HG03354 (cell line): ENCODE data around the gene KCNS1.

ENCODE experiments used
- ATAC-seq: cut with Tn5 transposase; IDR thresholded peaks from one replicate; pipeline ENCODE4 v1.9.1; 2021; ENCODE audit warnings: mild to moderate bottlenecking; ENCODE audit not compliant: unreplicated experiment, poor library complexity, severe bottlenecking

KCNS1 gene

DNA sequence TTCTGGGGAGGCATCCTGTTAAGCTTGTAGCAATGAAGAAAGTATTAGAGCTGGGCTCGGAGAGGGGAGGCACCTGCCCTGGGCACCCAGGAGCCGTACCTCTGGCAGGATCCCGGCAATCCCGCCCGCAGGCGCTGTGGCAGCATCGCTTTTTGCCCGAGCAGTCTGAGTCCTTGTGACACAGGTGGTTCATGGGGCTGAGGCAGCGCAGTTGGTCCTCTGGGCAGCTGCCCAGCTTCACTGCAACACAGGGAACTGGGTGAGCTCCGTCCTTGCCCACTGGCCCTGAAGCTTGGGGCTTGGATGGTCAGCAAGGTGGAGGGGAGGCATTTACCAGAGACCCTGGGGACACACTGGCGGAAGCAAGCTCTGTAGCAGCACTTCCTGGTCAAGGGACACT is 9.4 kb upstream of the KCNS1 start:
- no peak for ATAC-seq

DNA sequence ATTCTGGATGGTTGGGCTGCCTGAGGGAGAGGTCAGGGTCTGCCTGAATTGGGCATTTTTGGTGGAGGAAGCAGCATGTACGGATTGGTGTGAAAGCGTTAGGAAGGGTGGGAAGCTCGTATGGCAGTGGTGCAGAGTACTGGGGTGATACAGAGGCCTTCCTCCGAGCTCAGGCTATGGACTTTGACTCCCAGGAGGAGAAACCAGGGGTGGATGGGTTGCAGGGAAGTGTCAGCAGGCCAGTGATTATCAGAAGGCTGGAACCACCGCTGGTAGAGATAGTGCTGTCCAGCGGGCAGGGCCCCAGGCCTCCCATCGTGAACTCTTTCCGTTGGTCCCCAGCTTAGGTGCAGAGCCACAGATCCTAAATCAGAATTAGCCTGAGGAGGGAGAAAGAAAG is 8.7 kb upstream of the KCNS1 start:
- no peak for ATAC-seq

DNA sequence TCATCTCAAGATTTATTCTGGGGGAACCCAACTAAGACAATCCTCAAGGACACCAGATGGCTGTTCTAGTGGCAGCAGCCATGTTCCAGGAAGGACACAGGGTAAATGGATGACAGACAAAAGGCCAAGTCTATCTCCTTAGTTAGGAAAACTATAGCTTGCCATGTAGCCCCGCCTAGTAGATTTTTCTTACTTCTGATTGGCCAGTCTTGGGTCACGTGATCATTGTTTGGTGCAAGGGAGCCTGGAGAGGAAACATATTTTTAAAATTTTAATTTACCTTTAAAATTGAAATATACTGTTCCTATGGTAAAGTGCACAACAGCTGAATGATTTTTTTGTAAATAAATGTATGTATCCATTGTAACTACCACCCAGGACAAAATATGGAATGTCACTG is 4.4 kb upstream of the KCNS1 start:
- ATAC-seq = no peak

DNA sequence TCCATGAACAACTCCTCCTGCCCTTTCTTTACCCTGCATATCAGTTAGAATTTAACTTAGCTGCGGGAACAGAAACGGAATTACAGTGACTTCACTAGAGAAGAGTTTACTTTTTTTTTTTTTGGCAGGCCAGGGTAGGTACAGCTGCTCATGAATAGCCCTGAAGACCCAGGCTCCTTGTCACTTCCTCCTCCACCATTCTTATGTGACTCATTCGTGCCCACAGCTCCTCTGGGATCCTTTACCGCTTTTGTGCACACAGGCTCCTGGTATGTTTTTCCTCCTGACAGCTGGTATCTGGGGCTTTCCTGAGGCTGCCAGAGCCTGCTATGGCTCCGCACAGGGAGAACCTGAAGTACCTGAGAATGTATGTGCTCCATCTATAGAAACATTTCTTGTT is 3.9 kb upstream of the KCNS1 start:
- ATAC-seq = no peak

DNA sequence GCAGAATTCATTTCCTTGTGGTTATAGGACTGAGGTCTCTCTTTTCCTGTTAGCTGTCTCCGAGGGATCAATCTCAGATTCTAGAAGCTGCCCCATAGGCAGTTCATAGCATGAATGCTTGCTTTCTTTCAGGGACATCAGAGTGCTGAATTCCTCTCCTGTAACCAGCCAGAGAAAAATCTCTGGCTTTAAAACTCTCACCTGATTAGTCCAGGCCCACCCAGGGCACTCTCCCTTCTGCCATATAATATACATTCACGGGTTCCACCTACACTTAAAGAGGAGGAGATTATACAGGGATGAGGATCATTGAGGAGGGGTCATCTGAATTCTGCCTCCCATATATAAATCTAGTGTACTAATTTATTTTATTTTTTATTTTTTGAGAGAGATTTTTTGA is 2.1 kb upstream of the KCNS1 start:
- no peak for ATAC-seq

DNA sequence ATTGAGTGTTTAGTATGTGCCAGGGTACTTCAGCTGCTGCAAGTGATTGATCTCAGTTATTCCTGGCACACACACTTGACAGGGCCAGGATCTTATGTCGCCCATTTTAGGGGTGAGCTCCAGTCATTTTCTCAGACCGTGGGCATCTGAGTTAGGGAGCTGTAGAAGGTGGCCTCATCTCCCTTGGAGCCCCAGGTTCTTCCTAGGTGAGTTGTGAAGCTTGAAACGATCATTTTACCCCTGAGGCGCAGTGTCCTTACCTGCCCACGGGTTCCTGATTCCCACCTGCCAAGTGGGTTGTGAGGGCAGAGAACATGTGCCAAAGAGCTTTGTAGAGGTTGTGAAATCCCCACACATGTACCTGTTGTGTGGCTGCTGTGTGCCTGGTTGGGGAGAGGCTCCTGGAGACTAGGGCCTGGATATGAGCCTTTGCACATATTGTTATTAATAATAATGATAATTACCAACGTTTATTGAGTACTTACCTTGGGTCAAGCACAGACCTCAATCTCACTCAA is 465 bp upstream of the KCNS1 start:
- ATAC-seq = no peak

DNA sequence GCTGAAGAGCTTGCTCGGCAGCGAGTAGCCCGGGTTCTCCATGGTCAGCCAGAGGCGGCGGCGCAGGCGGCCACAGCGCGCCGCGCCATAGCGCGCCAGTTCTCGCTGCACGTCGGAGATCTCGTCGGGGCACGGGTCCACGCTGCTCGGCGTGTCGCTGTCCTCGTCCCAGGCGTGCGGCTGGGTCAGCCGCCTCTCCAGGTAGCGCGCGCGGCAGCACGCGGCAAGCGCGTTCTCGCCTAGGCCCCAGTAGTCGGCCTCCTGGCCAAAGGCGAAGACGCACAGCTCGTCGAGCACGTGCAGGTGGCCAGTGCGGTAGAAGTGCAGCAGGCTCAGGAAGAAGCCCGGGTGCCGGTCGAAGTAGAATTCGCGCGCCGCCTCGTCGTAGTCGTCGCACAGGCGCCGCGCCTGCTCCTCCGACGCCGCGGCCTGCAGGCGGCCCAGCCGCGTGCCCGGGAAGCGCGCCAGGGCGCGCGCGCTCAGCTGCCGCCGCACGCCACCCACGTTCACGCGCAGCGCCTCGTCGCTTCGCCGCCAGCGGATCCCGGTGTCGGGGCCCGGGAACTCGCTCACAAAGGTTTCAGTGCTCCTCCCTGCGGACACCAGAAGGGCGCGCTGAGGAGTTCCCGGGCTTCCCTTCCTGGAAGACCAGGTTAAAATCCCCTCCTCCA is 2.7 kb downstream of the KCNS1 start:
- ATAC-seq = no peak

DNA sequence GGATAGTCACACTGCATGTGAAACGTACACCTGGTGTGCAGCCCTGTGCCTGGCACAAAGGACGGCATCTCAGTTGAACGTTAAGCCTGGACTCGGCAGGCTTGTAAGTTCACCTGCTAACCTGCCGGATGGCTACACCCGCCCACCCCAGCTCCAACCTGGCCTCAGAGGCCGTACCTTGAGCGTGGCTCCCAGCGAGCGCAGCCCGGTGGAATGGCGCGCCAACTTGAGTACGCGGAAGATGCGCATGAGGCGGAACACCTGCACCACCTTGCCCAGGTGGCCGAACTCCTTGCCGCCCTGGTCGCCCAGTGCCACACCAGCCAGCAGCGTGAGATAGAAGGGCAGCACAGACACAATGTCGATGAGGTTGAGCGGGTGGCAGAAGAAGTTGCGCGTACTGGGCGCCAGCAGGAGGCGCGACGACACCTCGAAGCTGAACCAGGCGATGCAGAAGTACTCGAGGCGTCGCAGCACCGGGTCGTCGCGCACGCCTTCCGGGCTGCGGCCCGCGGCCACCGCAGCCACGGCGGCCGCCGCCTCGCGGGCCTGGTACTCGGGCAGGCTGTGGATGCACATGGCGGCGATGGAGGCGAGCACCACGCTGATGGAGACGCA is 3.3 kb downstream of the KCNS1 start:
- ATAC-seq = no peak

DNA sequence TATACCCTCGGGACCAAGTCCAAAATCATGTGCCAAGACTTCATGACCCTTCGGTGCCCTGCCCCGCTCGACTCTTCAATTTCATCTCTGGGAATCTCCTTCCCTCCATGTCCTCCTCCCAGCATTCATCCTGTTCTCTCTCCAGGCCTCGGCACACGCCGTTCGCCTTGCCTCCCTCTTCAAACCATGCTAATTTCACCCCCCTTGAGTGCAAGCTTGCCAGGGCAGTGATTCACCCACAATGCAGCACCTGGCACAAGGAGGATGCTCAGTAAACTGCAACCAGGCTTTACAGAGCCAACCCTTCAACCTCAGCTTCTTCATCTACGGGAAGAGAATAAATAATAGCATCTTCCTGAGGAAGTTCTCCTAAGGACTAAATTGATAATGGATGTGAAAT is 4.1 kb downstream of the KCNS1 start:
- ATAC-seq = no peak

DNA sequence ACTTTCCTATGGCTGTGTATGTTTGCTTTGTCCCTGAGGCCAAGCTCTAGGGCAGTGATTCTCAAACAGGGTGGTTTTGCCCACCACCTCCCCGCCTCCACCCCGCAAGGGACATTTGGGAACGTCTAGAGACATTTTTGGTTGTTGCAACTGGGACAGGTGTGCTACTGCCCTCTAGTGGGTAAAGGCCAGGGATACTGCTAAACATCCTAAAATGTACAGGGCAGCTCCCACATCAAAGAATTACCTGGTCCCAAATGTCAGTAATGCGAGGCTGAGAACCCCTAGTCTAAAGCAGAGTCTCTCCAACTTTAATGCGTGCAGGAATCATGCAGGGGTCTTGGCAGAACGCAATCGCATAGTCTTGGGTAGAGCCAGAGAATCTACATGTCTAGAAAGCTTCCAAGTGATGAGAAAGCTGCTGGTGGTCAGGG is 5.1 kb downstream of the KCNS1 start:
- ATAC-seq = no peak

DNA sequence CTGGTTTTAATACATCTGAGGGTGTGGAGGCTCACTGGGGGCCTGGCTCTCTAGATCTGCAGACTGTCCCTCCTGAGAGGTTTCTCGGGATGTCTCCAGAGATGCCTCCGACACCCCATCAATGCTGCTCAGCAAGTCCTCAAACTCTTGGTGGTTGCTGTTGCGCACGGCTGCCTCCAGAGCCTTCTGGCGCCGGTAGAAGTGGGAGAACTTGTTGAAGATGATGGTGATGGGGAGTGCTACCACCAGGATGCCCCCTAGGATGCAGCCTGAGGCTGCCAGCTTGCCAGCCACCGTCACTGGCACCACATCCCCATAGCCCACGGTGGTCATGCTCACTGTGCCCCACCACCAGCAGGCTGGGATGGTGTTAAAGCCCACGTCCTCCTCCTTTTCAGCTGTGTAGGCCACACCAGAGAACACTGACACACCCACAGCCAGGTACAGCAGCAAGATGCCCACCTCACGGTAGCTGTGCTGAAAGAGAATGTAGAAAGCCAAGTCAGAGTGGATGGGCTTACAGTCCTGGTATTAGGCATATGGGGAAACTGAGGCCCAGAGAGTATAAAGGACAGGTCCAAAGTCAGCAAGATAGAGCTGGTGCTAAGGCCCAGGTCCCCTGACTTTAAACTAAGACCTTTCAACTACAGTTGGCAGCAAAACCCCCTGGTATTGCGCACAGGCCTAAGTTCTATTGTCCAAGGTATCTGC is 5.9 kb downstream of the KCNS1 start:
- no peak for ATAC-seq

DNA sequence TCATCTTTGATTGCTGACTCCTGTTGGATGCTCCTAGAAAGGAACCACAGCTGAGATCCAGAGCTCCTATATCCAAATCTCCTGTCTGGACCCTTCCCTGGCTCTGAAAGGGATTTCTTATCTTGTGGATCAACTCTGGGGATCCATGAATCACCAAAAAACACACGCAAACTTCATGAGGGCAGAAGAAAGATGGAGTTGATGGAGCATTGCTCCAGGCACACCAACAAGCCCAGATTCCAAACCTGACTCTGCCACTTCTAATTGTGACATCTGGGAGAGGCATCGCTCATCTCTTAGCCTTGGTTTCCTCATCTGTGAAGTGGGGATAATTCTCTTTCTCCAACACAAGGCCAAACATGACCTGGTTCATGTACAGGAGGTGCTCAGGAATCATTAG is 6.7 kb downstream of the KCNS1 start:
- no peak for ATAC-seq

DNA sequence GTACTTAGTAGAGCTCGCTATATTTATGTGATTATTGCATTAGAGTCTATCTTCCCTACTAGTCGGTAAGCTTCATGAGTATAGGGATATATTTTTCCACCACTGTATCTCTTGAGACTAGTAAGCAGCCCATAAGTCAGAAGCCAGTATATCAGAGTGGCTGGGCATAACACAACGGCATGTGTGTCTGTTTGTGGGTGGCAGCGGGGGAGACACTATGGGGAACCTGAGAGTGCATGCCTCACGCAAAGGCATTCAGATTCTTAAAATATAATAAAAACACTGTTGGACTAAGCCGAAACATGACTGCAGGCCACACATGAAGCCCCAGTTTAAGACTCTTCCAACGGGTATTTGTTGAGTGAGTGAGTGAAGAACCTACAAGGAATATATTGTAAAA is 8.0 kb downstream of the KCNS1 start:
- no peak for ATAC-seq

DNA sequence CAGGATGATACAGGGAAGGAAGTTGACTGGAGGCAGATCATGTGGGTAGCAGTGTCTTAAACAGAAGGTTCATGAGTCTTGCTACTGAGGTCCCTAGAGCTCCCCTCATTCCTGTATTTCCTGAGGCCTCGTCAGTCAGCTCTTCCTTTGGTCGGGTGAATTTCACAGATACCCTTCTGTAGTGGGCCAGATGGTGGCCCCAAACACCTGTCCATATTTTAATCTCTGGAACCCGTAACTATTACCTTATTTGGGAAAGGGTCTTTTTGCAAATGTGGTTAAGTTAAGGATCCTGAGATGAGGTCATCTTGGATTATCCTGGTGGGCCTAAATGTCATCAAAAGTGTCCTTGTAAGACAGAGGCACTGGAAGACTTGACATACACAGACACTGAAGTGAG is 9.6 kb downstream of the KCNS1 start:
- ATAC-seq = no peak

DNA sequence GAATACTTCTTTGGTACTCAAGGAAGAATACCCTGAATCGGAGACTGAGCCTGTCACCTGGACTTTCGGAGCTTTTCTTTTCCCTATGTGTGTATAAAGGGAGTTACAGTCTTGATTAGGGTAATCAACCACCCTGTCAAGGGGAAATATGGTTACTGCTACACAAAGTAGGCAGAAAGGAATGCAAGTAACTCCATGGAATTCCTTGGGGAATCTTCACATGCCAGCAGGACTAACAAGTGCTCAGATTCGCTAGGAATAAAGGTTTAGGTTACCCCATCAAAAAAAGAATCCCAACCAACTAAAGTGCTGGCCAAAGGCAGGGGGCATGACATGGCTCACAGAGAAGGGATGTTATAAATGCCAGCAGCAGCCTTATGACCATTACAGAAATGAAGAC is 10.4 kb downstream of the KCNS1 start:
- no peak for ATAC-seq

DNA sequence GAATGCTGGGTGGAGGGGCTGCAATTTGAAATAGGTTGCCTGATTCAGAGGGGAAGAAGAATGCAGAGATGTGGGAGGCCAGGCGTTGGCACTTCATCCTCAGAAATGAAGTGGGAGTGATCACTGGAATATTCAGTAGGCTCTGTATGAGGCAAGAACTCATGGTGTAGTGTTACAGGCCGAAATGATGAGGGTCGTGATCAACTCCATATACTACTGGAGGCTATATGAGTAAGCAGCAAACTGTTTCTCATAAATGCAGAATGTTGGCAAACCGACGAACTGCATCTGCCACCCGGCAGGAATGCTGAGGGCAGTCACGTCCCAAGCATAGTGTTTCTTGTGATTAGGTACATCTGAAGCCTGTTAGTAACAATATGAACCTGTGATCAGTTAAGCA is 12.7 kb downstream of the KCNS1 start:
- no peak for ATAC-seq

DNA sequence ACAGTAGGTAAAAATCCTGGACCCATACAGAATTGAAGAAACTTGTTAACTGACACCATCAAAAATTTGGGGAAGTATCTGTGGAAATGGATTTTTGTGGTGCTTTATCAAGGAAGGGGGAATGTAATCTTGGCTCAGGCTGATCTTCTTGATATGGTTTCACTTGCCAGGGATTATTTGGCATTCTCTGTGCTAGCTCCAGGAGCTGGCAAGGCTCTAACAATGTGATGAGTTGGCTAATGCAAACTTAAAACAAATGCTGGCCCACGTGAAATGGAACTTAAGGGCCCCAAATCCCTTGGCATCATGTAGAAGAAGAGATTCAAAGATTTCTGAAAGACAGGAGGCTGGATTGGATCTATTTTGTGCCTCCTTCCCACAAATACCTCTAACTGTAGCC is 13.1 kb downstream of the KCNS1 start:
- ATAC-seq = no peak

DNA sequence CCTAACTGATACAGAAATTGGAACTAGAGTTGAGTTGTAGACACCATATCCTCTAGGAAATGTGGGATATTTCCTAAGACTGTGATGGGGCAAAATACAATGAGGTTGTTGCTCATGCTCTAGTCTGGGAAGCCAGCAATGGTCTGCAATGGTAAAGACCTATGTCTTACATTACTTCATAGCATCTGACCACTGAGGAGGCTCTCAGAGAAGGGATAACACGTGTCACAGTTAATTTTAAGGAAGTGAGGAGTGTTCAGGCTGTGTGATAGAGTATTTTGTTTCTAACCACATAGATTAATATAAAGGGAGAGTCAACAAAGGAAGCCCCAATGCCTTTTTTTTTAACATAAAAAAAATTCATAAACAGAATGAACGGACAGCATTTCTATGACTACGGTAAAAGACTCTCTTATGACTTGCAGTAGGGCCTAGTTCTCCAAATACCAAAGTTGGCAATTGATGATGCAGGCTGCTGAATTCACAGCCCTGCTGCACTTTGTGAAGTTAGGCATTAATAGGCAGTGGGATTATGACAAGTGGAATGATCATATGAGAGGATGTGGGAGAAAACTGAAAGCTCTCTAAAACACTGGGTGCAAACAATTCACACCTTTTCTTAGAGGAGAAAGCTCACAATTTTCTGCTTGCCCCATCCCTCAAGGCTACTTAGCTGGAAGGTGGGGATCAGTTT is 13.7 kb downstream of the KCNS1 start:
- no peak for ATAC-seq

DNA sequence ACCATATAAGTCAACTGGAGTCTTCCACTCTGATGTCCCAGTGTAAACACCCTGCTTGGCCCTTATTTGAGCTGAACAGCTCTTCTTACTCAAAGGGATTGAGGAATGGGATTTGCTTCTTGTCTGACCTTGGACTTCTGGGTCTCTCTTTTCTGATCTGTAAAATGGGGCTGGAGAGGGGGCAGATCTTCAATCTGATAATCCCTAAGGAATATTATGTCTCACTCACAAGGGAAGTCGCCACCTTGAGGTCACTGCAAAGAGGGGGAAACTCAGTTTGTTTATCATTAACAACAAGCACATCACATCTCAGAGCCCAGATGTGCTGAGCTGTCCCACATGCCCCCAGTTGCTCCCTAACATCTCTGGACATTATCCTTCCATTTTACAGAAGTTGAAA is 15.1 kb downstream of the KCNS1 start:
- no peak for ATAC-seq

DNA sequence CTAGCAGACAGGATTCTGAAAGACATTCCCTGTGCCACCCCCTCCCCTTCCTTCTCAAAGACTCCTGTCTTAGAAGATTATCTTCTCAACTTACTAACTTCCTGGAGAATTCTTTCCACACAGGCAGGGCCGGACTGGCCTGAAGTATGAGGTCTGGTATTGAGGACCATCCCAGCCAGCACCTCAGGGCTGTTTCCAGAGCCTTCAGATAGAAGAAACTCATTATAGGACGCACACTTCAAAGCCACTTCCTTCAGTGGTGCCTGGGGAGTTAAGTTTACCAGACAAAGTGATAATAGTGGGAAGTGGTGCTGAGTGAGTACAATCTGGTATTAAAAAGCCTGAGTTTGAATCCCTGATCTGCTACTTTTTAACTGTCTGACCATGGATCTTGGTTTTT is 15.6 kb downstream of the KCNS1 start:
- no peak for ATAC-seq

DNA sequence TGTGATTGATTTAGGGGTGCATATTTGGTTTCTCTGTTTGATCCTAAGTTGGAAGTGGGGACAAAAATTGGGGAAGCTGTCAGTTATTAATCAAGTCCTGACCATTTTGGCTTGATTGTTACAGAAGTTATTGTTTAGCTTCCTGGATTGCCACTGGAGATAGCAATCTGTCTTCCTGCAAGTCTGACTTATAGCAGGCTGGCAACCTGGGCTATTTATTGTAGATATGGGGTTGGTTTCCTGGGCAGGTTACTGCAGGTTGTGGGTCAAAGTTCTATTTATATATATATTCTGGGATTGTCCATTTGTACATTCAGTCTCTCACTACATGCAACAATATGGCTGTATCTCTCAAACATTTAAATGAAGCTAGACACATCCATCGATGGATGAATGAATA is 17.8 kb downstream of the KCNS1 start:
- ATAC-seq = no peak
